Sigmoid colon (tissue), 3 donors: ENCODE results near the gene MYO9A.

Source experiments
- POLR2A ChIP-seq, 2 donors: fragments of 450-650 bp; IDR thresholded peaks; one replicate each; pipeline ENCODE4 v1.6.1; 2016; ENCODE audit warnings: antibody characterized with exemption in 2 of 2, mild to moderate bottlenecking in 2 of 2, moderate library complexity in 2 of 2
- TF ChIP-seq, protein P1 (sequence below), 4 experiments: fragments of 450-650 bp in 3 of 4; fragments of 200-600 bp in 1 of 4; IDR thresholded peaks; one replicate each; pipeline ENCODE4 v1.5.1; 2016 to 2019; ENCODE audit warnings: antibody characterized with exemption in 4 of 4, mild to moderate bottlenecking in 3 of 4, moderate library complexity in 2 of 4

DNA sequence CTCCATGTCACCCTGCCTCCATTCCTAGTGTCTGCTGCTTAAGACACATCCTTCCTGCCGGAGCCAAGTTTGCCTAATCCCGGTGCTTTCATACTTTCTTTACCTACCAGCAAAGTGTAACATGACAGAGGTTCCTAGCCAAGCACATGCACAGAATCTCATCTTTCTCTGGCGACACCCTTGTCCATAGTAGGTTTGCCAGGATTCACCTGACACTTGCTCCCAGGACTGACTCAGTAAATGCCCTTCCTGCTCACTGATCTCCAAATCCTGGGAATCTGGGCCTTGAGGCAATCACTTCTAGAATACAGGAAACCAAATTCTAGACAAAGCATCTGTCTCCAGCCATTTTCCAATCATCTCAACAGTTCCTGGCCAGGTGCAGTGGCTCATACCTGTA lies 317.8 kb downstream of the MYO9A start:
- TF ChIP-seq, protein P1, sequence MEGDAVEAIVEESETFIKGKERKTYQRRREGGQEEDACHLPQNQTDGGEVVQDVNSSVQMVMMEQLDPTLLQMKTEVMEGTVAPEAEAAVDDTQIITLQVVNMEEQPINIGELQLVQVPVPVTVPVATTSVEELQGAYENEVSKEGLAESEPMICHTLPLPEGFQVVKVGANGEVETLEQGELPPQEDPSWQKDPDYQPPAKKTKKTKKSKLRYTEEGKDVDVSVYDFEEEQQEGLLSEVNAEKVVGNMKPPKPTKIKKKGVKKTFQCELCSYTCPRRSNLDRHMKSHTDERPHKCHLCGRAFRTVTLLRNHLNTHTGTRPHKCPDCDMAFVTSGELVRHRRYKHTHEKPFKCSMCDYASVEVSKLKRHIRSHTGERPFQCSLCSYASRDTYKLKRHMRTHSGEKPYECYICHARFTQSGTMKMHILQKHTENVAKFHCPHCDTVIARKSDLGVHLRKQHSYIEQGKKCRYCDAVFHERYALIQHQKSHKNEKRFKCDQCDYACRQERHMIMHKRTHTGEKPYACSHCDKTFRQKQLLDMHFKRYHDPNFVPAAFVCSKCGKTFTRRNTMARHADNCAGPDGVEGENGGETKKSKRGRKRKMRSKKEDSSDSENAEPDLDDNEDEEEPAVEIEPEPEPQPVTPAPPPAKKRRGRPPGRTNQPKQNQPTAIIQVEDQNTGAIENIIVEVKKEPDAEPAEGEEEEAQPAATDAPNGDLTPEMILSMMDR (IDR thresholded peaks at IDR 0.05), result no peak
- no peak for TF ChIP-seq POLR2A (IDR thresholded peaks at IDR 0.05)
